K562 (cell line): ENCODE measurements around the gene MEX3D. TPM values are rescaled to one million over a fixed set of nuclear protein-coding genes. Genes with fewer than 3 reads are reported as not detected.
A peak's percentile ranks its signal among the peaks of the same experiment; 100 is the strongest.

ENCODE experiments used
- ATAC-seq: fragments of 200-7000 bp; cut with Tn5 transposase; 3 replicates; pipeline ENCODE4 v1.9.1; 2020; ENCODE audit warnings: moderate library complexity
- BruUV-seq: library from RNA; stranded (reverse); fragments of 400-500 nt; replicated peaks from 2 replicates; lab custom pipeline; 2021; lab: Mats Ljungman, UMichigan
- CTCF ChIA-PET: fragments of 300-600 bp; formaldehyde crosslinking; extraction: SDS; loops from one replicate; lab custom pipeline; 2021; ENCODE audit warnings: low intra/inter-chr PET ratio; lab: Yijun Ruan, JAX
- POLR2A ChIA-PET: fragments of 300-600, 350-650 bp; sonication (Branson Sonifier 250); formaldehyde crosslinking; extraction: SDS; loops from one replicate; lab custom pipeline; 2021; ENCODE audit warnings: antibody characterized with exemption, inconsistent platforms; lab: Yijun Ruan, JAX
- DNase-seq, 4 experiments: peaks; one replicate each; pipeline versions ENCODE4 v3.0.0 to v3.0.0-alpha.2; 2011 to 2018; ENCODE audit warnings: low spot score in 3 of 4, mixed read lengths in 3 of 4; ENCODE audit errors: extremely low read depth in 1 of 4
- FAIRE-seq: peaks from 2 replicates; lab custom pipeline; 2011; peaks lifted over from hg19 to GRCh38; lab: Jason Lieb, UNC
- H2AFZ ChIP-seq: 2 replicates; pipeline ENCODE4 v1.6.0; 2011; ENCODE audit warnings: low read depth, low read length, control low read depth, inconsistent platforms
- H3K27ac ChIP-seq: fragments of 200-600 bp; 3 replicates; pipeline ENCODE4 v1.8.0; 2011; ENCODE audit warnings: low read depth, mild to moderate bottlenecking, control low read depth, inconsistent platforms, low read length, moderate library complexity, mixed read lengths; ENCODE audit errors: extremely low read depth
- H3K27me3 ChIP-seq, 2 experiments: fragments of 300-600 bp in 1 of 2; 2 replicates in 1 of 2; 3 replicates in 1 of 2; pipeline versions ENCODE4 v1.6.0 to v1.8.0; 2011; ENCODE audit warnings: inconsistent platforms in 2 of 2, low read length in 2 of 2, mild to moderate bottlenecking in 1 of 2, mixed read lengths in 1 of 2, moderate library complexity in 1 of 2; ENCODE audit not compliant: control insufficient read depth in 2 of 2, insufficient read depth in 2 of 2
- H3K36me3 ChIP-seq: fragments of 300-600 bp; 3 replicates; pipeline ENCODE4 v1.8.0; 2011; ENCODE audit warnings: mild to moderate bottlenecking, low read length, inconsistent platforms; ENCODE audit not compliant: control insufficient read depth, insufficient read depth
- H3K4me1 ChIP-seq, 2 experiments: fragments of 200-600 bp in 1 of 2; replicated peaks in 1 of 2; 2 replicates in 1 of 2; 3 replicates in 1 of 2; pipeline versions ENCODE4 v1.5.1 to v1.8.0; 2011; ENCODE audit warnings: inconsistent platforms in 2 of 2, low read length in 2 of 2, mild to moderate bottlenecking in 1 of 2, mixed read lengths in 1 of 2, moderate library complexity in 1 of 2; ENCODE audit not compliant: control insufficient read depth in 2 of 2, insufficient read depth in 2 of 2
- H3K4me2 ChIP-seq: 2 replicates; pipeline ENCODE4 v1.6.1; 2011; ENCODE audit warnings: low read length, control low read depth, inconsistent platforms, mixed read lengths; ENCODE audit not compliant: insufficient read depth
- H3K4me3 ChIP-seq: fragments of 200-600 bp; sonication (generic), shearing (Covaris generic); 2 replicates; pipeline ENCODE4 v1.5.1; 2016; ENCODE audit warnings: control low read depth, inconsistent platforms
- H3K79me2 ChIP-seq: fragments of 200-600 bp; 3 replicates; pipeline ENCODE4 v1.8.0; 2011; ENCODE audit warnings: low read length, inconsistent platforms; ENCODE audit not compliant: control insufficient read depth, insufficient read depth
- H3K9ac ChIP-seq, 2 experiments: 2 replicates each; pipeline versions ENCODE4 v1.6.0 to v1.6.1; 2011; ENCODE audit warnings: low read depth in 2 of 2, low read length in 2 of 2, control low read depth in 1 of 2, inconsistent platforms in 1 of 2, mild to moderate bottlenecking in 1 of 2, mixed read lengths in 1 of 2; ENCODE audit not compliant: insufficient read depth in 1 of 2
- H3K9me1 ChIP-seq: one replicate; pipeline ENCODE4 v1.6.0; 2011; ENCODE audit warnings: inconsistent platforms, mild to moderate bottlenecking, low read length, moderate library complexity; ENCODE audit not compliant: control insufficient read depth, insufficient read depth
- H3K9me3 ChIP-seq: replicated peaks from 2 replicates; pipeline ENCODE4 v1.5.1; 2011; ENCODE audit warnings: low read depth, low read length, inconsistent platforms; ENCODE audit not compliant: control insufficient read depth, insufficient read depth
- H4K20me1 ChIP-seq: replicated peaks from 2 replicates; pipeline ENCODE4 v1.6.1; 2011; ENCODE audit warnings: low read length, inconsistent platforms, mixed read lengths; ENCODE audit not compliant: control insufficient read depth, insufficient read depth
- BACH1 ChIP-seq: fragments of 200-800 bp; sonication (Bioruptor generic); IDR thresholded peaks from 2 replicates; pipeline ENCODE4 v1.6.1; 2016; ENCODE audit warnings: missing genetic modification characterization, missing compliant biosample characterization
- BCOR ChIP-seq: fragments of 450-650 bp; IDR thresholded peaks from 2 replicates; pipeline ENCODE4 v1.6.1; 2016
- CBX1 ChIP-seq: sonication (generic); IDR thresholded peaks from 2 replicates; pipeline ENCODE4 v1.6.1; 2016; ENCODE audit warnings: antibody characterized with exemption, low read depth, mild to moderate bottlenecking
- DPF2 ChIP-seq: fragments of 450-650 bp; IDR thresholded peaks from 2 replicates; pipeline ENCODE4 v1.6.1; 2016
- ETV6 ChIP-seq, 3 experiments: fragments of 150-350 bp in 1 of 3; sonication (generic) in 1 of 3; formaldehyde crosslinking in 1 of 3; IDR thresholded peaks; 2 replicates each; pipeline versions ENCODE4 v1.6.1 to v1.8.0; 2014 to 2022; ENCODE audit warnings: borderline replicate concordance in 2 of 3, low read depth in 2 of 3, antibody characterized with exemption in 1 of 3, low read length in 1 of 3, mild to moderate bottlenecking in 1 of 3, missing genetic modification reagents in 1 of 3
- FOXK2 ChIP-seq, 2 experiments: fragments of 450-650 bp; IDR thresholded peaks in 1 of 2; conservative IDR thresholded peaks in 1 of 2; 2 replicates each; pipeline ENCODE4 v1.6.1; 2016; ENCODE audit warnings: low read depth in 2 of 2, mild to moderate bottlenecking in 1 of 2
- FOXO4 ChIP-seq: fragments of 450-650 bp; formaldehyde crosslinking; IDR thresholded peaks from 2 replicates; pipeline ENCODE4 v1.4.0; 2020; ENCODE audit warnings: mild to moderate bottlenecking, moderate library complexity
- HIVEP1 ChIP-seq: fragments of 250-450 bp; sonication (Bioruptor Pico); IDR thresholded peaks from 2 replicates; pipeline ENCODE4 v1.4.0; 2020; ENCODE audit warnings: mild to moderate bottlenecking
- HMG20A ChIP-seq: fragments of 450-650 bp; formaldehyde crosslinking; conservative IDR thresholded peaks from 2 replicates; pipeline ENCODE4 v1.4.0; 2020; ENCODE audit warnings: mild to moderate bottlenecking, mixed read lengths
- JUND ChIP-seq, 2 experiments: IDR thresholded peaks; 2 replicates in 1 of 2; 3 replicates in 1 of 2; pipeline ENCODE4 v1.6.1; 2011; ENCODE audit warnings: borderline replicate concordance in 2 of 2, low read depth in 2 of 2, low read length in 2 of 2, improper control_type of control experiment in 1 of 2, missing biosample characterization in 1 of 2, missing genetic modification characterization in 1 of 2, missing genetic modification reagents in 1 of 2
- KHSRP ChIP-seq: fragments of 450-650 bp; IDR thresholded peaks from 2 replicates; pipeline ENCODE4 v1.6.1; 2017
- PHB2 ChIP-seq: fragments of 450-650 bp; IDR thresholded peaks from 2 replicates; pipeline ENCODE4 v1.6.1; 2017; ENCODE audit warnings: low read depth
- SNIP1 ChIP-seq: fragments of 450-650 bp; IDR thresholded peaks from 2 replicates; pipeline ENCODE4 v1.7.1; 2017; ENCODE audit warnings: low read depth, mild to moderate bottlenecking
- SRF ChIP-seq, 2 experiments: fragments of 250-450, 450-650 bp in 1 of 2; sonication (Bioruptor Pico) in 1 of 2; sonication (generic) in 1 of 2; formaldehyde crosslinking; IDR thresholded peaks; 2 replicates each; pipeline versions ENCODE4 v1.5.0 to v1.5.1; 2020 to 2022; ENCODE audit warnings: mild to moderate bottlenecking in 1 of 2, missing genetic modification reagents in 1 of 2
- TAF15 ChIP-seq: fragments of 200-400 bp; formaldehyde crosslinking; IDR thresholded peaks from 2 replicates; pipeline ENCODE4 v1.6.1; 2017; ENCODE audit warnings: mild to moderate bottlenecking, low read depth, low read length, moderate library complexity
- THRAP3 ChIP-seq: fragments of 450-650 bp; IDR thresholded peaks from 2 replicates; pipeline ENCODE4 v1.6.1; 2016; ENCODE audit warnings: mild to moderate bottlenecking, inconsistent platforms, borderline replicate concordance
- ZNF398 ChIP-seq: fragments of 250-450 bp; sonication (Bioruptor Pico); IDR thresholded peaks from 2 replicates; pipeline ENCODE4 v1.8.0; 2021; ENCODE audit warnings: moderate library complexity, mild to moderate bottlenecking, inconsistent platforms
- ZNF408 ChIP-seq: fragments of 250-450 bp; sonication (Bioruptor Pico); IDR thresholded peaks from 2 replicates; pipeline ENCODE4 v1.4.0; 2020; ENCODE audit warnings: low read depth, mild to moderate bottlenecking, moderate library complexity
- ZNF830 ChIP-seq: fragments of 250-450 bp; sonication (Bioruptor Pico); IDR thresholded peaks from 2 replicates; pipeline ENCODE4 v1.5.0; 2021; ENCODE audit warnings: mild to moderate bottlenecking
- WGBS: fragments of 100-300 bp; shearing (Covaris generic); methylation state at CpG from one replicate; pipeline ENCODE4 v1.1.6; 2016; ENCODE audit warnings: low coverage, mixed read lengths; ENCODE audit not compliant: insufficient coverage; ENCODE audit errors: missing lambda C conversion rate; 5-methylcytosine and 5-hydroxymethylcytosine counted together
- in situ Hi-C: fragments of 300-500 bp; cut with MboI; formaldehyde crosslinking; loops from 4 replicates; pipeline ENCODE4 v1.15.0; 2018; ENCODE audit warnings: inconsistent platforms, mixed read lengths
- intact Hi-C: fragments of 100-400 bp; cut with micrococcal nuclease; formaldehyde crosslinking; loops from 2 replicates; pipeline ENCODE4 v1.14.2; 2022
- polyA plus RNA-seq, 8 experiments: library from polyadenylated mRNA; depleted of rRNA in 4 of 8; stranded (reverse) in 5 of 8; unstranded in 3 of 8; fragments of >200 nt; fragmentation: Nextera tagmentation in 2 of 8; fragmentation: Illumina TruSeq in 1 of 8; extraction: Ambion mirVana in 2 of 8; extraction: Trizol in 1 of 8; gene quantifications; 2 replicates each; pipeline versions ENCODE4 v1.2.1 to v1.2.3, GENCODE V29; 2011 to 2014; ENCODE audit warnings: inconsistent platforms in 1 of 8, missing spikeins in 1 of 8
- total RNA-seq, 7 experiments: library from RNA; depleted of rRNA in 6 of 7; stranded (reverse); fragments of >200 nt in 6 of 7; fragmentation: Illumina TruSeq in 2 of 7; extraction: Trizol in 2 of 7; gene quantifications; 2 replicates each; pipeline versions ENCODE4 v1.2.1 to v1.2.3, GENCODE V29; 2011 to 2021; ENCODE audit warnings: low replicate concordance in 1 of 7

MEX3D gene
- total and polyA plus RNA-seq, 9 of the 15 experiments (the other 6 are each of a cell fraction or from before 2014, with no cell fraction given), result 1.7 to 39.3 (median 5.7) TPM

- ATAC-seq (no peak), DNase-seq (no peak), FAIRE-seq (no peak)
- peaks cover 84% of the 10 kb centered on the region for H3K36me3 ChIP-seq
- WGBS, result 82% methylated on average over 9 of the region's 9 CpGs
- peak overlapping the region in 1 of 2 experiments; percentile 43; a peak in 1 of 4 replicates for H3K9ac ChIP-seq
- in situ Hi-C loops (no loop called here), intact Hi-C loops (no loop called here)
- no TSS peak for BruUV-seq
- H3K4me2 ChIP-seq, result no peak overlapping the region
- CTCF ChIA-PET, result no interaction called here
- no peaks in the 10 kb centered on the region for H4K20me1 ChIP-seq
- H3K27me3 ChIP-seq, result no peaks in the 10 kb centered on the region
- H3K27ac ChIP-seq, result no peak overlapping the region
- peaks cover 0 to 52% of the 10 kb centered on the region in 2 experiments; a peak in 2 of 5 replicates for H3K4me1 ChIP-seq
- no peaks in the 10 kb centered on the region for H3K9me3 ChIP-seq
- H3K79me2 ChIP-seq, result no peaks in the 10 kb centered on the region
- no peak overlapping the region for H2AFZ ChIP-seq
- no peaks in the 10 kb centered on the region for H3K9me1 ChIP-seq
- H3K4me3 ChIP-seq, result no peak overlapping the region
- TF ChIP-seq THRAP3 (no peak), BCOR (no peak), SRF (CRISPR knock-in tag; IDR thresholded peaks at IDR 0.05) (no peak), CBX1 (no peak), KHSRP (no peak), BACH1 (tag) (no peak), FOXK2 (conservative IDR thresholded peaks at IDR 0.05 in 1 of 2, IDR thresholded peaks at IDR 0.05 in 1 of 2; ENCODE audit: low read depth in 2 of 2) (no peak), ETV6 (IDR thresholded peaks at IDR 0.05; ENCODE audit: borderline replicate concordance in 1 of 2, low read depth in 2 of 2, low read length in 1 of 2) (no peak), ETV6 (CRISPR knock-in tag; IDR thresholded peaks at IDR 0.05; ENCODE audit: borderline replicate concordance) (no peak), TAF15 (no peak), ZNF830 (CRISPR knock-in tag) (no peak), ZNF398 (no peak), ZNF408 (CRISPR knock-in tag) (no peak), HIVEP1 (CRISPR knock-in tag) (no peak), DPF2 (no peak), FOXO4 (no peak), JUND (IDR thresholded peaks at IDR 0.05; ENCODE audit: borderline replicate concordance, low read depth, low read length) (no peak), JUND (tag; IDR thresholded peaks at IDR 0.05; ENCODE audit: borderline replicate concordance, low read depth, low read length) (no peak), PHB2 (no peak), SNIP1 (no peak), HMG20A (no peak)
- POLR2A ChIA-PET, result interaction anchor here (0.7 kb wide), 1 partner anchor 82 kb away, joined by 3 read pairs; no protein-coding TSS in a partner anchor
Measured at GRCh38 chr19:1613146-1613545, 45.0 kb upstream of the MEX3D start.
